NCI-H2107 treated with DMSO at 0.1 percent for 48 hours (cell line): ENCODE data around the gene CHKA.
"Not testable (repeated sequence)": the region's sequence is repeated elsewhere in the genome, so short reads cannot be mapped to it uniquely, and the experiment has no call there.

Experiments used
- DNase-seq: peaks from one replicate; lab custom pipeline; 2025; ENCODE audit not compliant: unreplicated experiment; lab: John Stamatoyannopoulos, UW

The CHKA gene

DNA sequence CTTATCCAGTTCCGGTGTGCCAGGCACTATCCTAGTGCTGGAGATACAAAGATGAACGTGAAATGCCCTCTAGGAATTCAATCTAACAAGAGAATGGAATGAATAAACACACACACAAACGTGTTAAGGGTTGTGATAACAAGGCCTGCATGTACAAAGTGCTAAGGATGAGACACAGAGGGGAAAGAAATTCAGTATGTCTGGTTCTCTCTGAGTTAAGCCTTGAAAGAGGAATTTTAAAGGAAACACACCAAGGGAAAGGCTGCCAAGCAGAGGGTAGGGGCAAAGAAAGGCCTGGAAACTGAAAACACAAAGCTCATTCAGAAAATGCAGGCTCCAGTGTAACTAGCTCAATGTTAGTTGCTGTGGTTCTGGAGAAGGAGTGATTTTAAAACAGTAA, 4.2 kb downstream of the CHKA start:
- no peak for DNase-seq

DNA sequence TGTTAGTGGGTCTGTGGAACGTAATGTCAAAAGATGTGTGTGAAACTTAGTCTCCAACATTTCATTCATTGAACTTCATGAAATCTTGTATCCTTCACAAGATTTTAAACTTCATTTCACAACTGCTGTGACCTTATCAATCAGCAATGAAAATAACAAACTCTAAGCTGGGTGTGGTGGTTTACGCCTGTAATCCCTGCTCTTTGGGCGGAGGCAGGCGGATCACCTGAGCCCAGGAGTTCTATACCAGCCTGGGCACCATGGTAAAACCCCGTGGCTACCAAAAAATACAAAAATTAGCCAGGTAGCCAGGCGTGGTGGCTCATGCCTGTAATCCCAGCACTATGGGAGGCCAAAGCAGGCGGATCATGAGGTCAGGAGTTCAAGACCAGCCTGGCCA, 5.1 kb downstream of the CHKA start:
- no peak for DNase-seq

GRCh38 chr11:68115285-68115684, 5.9 kb downstream of the CHKA start:
- no peak for DNase-seq

DNA sequence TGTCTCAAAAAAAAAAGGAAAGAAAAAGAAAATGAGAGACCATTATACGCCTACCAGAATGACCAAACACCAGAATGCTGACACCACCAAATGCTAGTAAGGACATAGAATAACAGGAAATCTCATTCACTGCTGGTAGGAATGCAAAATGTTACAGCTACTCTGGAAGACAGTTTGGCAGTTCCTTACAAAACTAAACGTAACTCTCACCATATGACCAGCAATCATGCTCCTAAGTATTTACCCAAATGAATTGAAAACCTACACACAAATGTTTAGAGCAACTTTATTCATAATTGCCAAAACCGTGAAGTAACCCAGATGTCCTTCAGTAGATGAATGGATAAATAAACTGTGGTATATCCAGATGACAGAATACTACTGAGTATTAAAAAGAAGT, 7.2 kb downstream of the CHKA start:
- DNase-seq = no peak

- DNase-seq = no peak
Measured at GRCh38 chr11:68107689-68108088, 13.5 kb downstream of the CHKA start.

DNA sequence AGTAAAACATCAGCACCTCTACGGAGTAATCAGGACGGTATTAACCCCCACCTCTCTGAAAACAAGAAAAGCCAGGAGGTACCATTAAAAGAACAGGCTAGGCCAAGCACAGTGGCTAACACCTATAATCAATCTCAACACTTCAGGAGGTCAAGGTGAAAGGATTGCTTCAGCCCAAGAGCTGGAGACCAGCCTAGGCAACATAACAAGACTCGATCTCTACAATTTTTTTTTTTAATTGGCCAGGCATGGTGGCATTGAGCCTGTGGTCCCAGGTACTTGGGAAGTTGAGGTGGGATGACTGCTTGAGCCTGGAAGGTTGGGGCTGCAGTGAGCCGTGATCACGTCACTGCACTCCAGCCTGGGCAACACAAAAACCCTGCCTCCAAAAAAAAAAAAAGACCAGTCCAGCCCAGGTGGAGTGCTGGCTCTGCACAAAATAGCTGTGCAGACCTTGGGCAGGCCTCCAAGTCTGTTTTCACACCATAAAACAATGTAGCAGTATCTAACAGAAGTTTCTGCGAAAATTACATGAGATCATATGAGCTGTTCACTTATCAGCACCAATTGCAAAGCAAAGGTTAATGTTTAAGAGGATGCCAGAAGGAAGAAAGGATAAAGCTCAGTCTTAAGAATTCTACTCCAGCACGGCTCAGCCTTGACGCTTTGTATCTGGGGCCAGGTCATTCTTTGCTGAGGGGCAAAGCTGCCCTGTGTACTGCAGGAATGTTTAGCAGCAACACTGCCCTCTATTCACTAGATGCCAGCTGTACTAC, 14.8 kb downstream of the CHKA start:
- no peak for DNase-seq

DNA sequence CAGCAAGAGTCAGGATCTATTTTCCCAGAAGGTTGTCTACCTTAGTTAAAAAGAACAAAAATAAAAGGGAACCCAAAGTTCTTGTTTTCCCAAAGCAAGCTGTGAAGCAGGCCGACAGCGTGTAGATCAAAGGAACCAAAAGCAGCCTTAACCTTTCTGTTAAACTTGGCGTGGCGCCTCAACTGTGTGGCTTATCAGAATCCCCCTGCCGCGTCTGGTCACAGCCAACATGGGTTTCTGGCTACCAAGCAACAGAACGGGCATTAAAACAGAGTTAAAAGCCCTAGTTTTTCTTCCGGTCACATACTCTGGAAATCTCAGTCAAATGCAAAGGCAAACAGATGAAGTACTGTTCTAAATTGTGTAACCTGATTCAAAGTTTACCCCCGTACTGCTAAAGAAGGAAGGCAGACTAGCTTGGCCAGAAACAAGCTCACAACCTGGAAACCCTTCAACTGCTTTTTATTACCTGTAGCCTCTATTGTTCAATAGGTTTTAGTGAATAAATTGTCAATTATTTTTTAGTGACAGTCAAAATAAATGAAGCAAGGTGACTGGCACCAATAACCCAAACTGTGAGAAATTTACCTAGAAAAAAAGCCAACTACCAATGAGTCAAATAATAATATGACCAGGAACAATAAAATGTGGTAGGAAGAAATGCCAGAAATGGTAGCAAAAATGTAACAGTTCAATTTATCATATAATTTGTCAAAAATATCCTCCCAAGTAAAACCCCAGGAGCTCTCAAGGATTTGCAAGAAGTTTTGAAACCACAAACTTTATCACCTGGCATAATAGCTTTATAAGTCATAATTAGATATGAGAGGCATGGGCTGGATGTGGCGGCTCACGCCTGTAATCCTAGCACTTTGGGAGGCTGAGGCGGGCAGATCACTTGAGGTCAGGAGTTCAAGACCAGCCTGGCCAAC, 21.4 kb downstream of the CHKA start:
- DNase-seq = peak; percentile 67

DNA sequence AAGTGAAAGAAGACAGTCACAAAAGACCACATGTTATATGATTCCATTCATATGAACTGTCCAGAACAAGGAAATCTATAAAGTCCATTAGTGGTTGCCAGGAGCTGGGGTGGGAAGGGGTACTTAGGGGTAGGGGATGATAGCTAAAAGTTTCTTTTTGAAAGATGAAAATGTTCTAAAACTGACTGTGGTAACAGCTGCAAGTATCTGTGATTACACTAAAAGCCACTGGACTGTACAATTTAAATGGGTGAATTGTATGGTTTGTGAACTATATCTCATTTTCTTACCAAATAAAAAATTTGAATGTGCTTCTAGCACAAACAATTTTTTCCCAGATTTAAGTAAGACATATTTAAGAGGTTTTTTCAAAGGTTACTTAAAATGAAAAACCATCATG, 22.1 kb downstream of the CHKA start:
- DNase-seq = no peak

- DNase-seq = no peak
Measured at GRCh38 chr11:68096962-68097361, 24.2 kb downstream of the CHKA start.

DNA sequence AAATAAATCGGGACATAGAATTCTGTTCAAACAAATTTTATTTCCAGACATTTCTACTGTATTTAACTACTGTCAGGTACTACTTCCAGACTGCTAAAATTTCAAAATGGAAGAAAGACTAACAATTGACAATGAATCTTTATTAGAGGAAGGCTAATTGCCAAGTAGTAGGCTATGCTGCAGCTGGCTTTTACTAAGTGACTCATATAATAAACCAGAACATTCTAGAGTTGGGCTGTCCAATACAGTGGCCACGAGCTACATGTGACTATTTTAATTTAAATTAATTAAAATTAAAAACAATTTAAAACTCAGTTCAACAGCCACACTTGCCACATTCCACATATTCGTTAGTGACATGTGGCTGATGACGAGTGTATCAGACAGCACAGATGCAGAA, 27.6 kb downstream of the CHKA start:
- no peak for DNase-seq

DNA sequence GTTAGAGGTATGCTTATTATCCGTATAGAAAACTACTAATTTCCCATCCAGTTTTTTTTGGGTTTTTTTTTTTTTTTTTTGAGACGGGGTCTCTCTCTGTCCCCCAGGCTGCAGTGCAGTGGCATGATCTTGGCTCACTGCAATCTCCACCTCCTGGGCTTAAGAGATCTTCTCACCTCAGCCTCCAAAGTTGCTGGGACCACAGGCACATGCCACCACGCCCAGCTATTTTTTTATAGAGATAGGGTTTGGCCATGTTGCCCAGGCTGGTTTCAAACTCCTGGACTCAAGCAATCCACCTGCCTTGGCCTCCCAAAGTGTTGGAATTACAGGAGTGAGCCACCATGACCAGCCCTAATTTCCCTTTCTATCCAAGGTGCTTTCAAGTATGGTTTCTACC, 28.2 kb downstream of the CHKA start:
- DNase-seq = not testable (repeated sequence)

DNA sequence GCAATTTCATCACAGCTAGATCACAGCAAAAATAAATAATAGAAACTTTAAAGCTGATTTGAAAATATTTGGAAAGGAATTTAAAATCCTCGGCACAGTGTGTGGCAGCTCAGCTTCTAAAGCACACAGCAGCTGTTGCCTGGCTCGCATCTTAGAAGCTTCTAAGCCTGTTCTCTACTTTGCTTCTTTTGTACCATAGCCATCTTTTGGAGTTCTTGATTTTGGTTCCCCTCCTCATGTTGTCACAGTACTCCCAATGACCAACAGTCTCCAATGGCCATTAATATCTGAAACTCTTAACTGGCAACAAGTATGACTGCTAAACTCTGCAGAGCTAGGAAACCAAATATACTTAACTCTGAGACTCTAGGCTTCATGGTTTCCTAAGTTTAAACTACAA, 28.8 kb downstream of the CHKA start:
- no peak for DNase-seq

GRCh38 chr11:68090706-68091105, 30.5 kb downstream of the CHKA start:
- DNase-seq = no peak

GRCh38 chr11:68090287-68090686, 30.9 kb downstream of the CHKA start:
- no peak for DNase-seq

DNA sequence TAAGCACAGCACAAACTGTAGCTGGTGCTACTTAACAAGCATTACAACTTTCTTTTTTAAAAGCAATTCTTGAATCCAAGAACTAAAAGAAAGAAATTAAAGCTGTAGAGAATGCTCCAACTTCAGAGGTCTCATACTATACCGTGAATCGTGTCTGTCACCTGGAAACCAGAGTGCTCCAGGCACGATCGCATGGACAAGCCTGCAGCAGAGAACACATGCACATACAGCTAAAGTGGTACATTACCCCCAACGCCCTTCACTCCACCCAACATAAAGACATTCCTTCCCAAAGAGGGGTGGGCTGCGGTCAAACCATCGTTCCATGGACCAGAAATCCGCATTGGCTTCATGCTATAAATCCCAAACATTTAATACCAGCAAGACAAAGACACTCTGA, 31.5 kb downstream of the CHKA start:
- DNase-seq = no peak

DNA sequence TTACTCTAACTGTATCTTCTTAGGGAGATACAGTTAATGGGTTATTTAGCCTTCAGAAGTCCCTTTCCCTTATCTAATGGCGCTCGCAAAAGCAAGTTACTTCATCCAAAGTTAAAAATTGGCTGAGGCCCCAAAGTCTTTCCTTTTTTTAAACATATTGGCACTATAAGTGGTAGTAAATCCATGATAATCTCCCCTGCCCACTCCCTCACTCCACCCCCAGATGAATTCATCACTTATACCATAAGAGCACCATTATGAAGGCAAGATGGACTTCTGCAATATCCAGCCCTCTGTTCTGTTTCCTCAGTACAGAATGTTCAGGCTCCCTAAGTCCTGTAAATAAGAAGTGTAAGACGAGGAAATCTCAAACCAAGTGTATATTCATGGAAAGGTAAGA, 37.7 kb downstream of the CHKA start:
- no peak for DNase-seq

- DNase-seq = no peak
Measured at GRCh38 chr11:68082481-68082880, 38.7 kb downstream of the CHKA start.

DNA sequence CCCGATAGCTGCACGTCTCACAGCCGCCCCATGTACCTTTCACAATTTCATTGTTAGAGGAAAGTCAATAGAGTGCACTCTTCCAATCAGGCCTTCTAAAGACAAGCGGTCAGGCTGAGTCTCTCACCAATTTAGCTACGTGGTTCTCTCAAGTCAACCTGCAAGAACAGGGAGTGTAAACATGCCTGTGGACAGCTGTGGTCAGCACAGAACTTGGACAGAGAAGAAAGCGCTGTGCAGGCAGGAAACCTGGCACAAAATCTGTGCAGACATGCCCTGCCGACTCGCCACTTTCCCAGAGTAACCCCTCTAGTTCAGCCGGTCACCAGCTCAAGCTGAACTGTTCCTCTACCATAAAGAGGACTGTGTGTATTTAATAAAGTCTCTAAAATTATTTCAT, 39.5 kb downstream of the CHKA start:
- no peak for DNase-seq

GRCh38 chr11:68080860-68081259, 40.3 kb downstream of the CHKA start:
- DNase-seq = no peak

- DNase-seq = no peak
Measured at GRCh38 chr11:68077617-68078582, 43.3 kb downstream of the CHKA start.

- DNase-seq = no peak
Measured at GRCh38 chr11:68076371-68077042, 44.7 kb downstream of the CHKA start.
